ENCODE measurements around the gene UBL7.

DNA sequence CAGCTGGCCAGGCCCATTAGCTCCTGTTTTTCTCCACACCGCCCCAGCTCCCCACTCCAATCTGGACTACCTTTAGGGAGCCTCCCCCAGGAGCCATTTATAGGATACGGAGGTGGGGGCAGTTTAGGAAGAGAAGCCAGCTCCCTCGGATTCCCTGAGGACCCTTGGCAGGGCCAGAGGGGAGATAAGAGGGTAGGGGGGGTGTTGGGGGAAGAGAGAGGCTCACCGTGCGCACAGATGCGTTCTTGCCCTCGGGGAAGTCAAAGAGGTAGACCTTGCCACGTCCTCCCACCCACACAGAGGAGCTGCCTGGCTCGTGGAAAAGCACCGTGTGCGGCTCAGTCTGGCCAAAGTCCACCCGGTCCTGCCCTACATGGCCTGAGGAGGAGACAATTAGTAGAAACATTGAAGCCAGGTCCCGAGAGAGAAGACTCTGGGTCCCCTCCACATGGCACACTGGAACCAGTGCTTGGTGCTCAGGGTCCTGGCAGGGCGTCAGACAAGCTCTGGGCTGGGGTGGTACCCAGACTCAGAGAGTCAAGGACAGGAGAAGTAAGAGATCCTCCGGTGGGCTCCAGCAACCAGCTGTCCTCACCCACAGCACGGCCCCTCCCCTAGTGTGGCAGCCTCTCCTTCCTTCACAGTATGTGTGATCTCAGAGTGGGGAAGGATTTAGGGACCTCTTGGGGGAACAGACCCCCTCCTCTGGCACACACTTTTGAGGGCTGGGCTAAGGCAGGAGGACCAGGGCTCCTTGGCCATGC lies 42.2 kb downstream of the UBL7 start:
- no peak for TF ChIP-seq CTCF (IDR thresholded peaks at IDR 0.05; ENCODE audit: low read length)
- no peak for TF ChIP-seq EZH2 (optimal IDR thresholded peaks at IDR 0.05; ENCODE audit: low read depth, low read length)
- TF ChIP-seq EZH2phosphoT487 (IDR thresholded peaks at IDR 0.05; ENCODE audit: low read length), result no peak

Data from MM.1S (cell line).